GM18505 (cell line): ENCODE measurements around the gene IL1RAP.

Experiments
- ATAC-seq: cut with Tn5 transposase; IDR thresholded peaks from one replicate; pipeline ENCODE4 v1.9.1; 2021; ENCODE audit not compliant: unreplicated experiment
- POLR2A ChIP-seq: IDR thresholded peaks from 4 replicates; pipeline ENCODE4 v1.6.1; 2011; ENCODE audit warnings: borderline replicate concordance; ENCODE audit not compliant: insufficient read depth, insufficient read length; ENCODE audit errors: extremely low read depth

IL1RAP gene

DNA sequence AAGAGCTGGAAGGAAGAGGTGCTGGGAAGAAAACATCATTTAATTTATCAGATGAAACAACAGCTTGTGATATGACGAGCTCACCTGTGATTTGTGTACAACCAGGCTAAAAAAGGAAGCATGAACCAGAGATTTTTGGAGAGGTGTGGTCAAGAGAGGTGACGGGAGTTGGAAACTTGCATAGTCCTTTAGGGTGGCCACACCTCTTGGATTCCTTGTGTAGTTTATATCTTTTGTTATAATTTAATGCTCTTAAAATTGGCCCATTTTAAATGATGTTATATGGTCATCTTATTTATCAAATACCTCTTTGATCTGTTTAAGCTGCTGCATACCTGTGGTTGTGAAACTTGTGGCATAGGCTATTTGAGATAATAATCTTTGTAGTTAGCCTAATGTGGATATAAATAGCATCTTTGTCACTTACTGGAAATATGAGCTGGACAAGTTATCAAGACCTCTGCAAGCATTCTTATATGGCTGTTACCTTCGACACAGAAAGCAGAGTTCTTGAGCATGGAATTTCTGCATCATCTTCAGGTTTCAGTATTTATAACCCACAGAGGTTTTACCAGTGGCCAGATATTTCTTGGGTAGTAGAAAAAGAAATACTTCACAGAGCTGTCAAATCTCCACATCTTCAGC is 49.1 kb downstream of the IL1RAP start:
- no peak for TF ChIP-seq POLR2A
- no peak for ATAC-seq

DNA sequence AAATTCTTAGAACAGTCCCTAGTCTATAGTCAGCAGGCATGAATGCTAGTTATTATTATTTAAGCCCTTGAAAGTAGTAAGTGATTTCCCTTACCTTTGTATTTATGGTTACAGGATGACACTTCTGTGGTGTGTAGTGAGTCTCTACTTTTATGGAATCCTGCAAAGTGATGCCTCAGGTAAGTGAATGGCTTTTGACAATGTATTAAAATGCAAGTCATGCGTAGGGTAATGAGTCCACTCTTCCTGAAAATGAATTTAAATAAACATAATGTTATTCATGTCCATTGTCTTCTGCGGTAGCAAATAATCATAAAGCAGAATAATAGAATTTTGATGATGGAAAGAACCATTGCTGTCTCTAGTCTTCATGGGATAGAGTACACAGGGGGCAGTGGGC is 50.3 kb downstream of the IL1RAP start:
- ATAC-seq = no peak
- no peak for TF ChIP-seq POLR2A

DNA sequence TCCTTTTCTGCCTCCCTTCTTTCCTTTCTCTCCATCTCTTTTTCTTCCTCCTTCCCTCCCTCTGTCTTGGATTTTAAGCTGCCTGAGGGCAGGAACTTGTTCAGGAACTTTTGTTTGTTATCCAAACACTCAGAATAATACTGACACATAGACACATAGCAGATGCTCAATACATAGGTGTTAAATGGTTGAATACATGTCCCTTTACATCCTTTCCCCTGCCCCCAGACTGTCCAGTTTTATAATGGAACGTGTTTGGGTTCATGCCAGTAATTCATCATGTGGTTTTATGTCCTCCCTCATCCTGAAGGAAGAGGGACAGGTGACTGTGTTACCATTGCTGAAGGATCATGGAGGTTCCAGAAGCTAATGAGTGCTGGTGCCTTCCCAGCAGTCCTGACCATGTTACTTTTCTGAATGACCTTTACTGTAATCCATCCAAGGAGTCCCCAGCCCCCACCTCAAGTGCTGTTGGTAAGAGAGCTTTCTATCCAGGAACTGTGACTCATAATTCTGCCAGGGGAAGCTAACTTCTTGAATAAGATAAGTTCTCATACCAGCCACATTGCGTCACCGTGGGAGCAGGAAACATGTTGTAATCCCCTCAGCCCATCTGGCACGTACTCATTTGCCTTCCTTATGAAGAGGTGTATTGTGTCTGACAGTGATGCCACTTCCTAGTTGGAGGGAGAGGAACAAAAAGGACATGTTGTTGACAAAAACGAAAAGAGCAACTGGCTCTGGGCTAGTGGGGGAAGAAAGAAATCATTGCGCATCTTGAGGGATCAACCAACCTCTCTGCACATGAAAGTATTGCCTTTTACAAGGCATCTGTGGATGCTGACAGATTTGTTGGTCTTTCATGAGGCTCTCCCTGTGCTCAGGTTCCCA is 52.4 kb downstream of the IL1RAP start:
- TF ChIP-seq POLR2A = no peak
- no peak for ATAC-seq

GRCh38 chr3:190568036-190568435 is 54.2 kb downstream of the IL1RAP start:
- no peak for ATAC-seq
- no peak for TF ChIP-seq POLR2A

DNA sequence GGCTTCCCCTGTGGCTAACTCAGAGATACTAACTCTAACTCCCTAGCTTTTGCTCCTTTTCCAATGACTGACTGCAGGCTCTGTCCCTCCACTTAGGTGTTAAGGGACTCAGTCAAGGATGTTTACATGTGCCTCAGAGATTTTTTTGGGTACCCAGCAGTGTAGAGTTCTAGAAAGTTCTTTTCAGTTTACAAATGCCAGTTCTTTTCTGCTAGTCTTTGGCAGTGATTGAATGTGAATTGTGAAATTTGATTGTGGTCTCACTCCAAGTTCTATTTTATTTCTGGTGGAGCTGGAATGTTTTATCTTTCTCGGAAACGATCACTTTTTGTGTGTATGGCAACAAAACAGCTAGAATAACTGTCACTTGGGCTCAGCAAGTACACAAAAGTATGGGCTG is 60.6 kb downstream of the IL1RAP start:
- ATAC-seq = no peak
- no peak for TF ChIP-seq POLR2A

DNA sequence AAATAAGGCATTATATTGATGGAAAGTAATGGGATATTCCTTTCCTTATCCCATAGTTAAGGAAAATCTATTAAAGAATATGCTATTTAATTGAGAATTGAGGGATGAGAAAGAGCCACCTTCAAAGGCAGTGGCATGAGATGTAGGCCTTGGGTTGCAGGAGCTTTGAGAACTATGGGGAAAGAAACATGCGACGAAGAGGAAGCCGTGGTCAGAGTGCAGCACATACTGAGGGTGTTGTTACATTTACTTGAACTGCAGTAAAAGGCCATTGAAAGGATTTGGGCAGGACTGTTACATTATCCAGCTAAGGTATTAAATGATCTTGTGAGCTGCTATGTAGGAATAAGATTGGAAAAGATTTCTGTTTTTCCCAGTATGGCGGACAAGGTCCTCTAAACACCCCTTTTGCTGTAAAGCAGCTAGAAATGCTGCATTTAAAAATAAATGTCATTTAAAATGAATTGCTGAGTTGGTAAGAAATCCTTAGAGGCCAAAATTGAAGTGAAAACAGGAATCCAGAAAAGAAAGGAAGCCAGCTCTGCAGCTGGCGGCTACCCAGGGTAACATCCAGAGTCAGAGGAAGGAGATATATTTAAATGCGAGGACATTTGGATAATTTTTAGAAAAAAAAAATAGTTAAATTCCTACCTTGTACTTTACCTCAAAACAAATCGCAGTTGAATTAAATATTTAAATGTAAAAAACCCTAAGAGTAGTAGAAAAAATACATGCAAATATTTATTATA is 61.7 kb downstream of the IL1RAP start:
- no peak for TF ChIP-seq POLR2A
- ATAC-seq = no peak

DNA sequence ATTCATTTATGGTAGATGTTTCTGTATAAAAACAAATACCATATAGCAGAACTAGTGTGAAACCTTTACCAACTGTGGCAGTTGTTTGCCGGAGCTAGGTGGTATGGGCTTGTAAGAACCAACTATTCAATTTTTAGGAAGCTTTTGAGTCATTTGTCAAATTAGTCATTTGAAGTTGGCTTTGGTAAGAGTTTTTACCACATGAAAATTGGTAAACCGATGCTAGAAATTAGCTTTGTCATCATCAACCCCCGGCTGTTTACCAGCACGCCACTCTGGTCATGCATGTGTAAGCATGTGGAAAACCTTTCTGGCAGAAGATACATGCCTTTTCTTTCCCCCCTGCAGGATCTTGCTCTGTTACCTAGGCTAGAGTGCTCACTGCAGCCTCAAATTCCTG is 63.3 kb downstream of the IL1RAP start:
- ATAC-seq = no peak
- no peak for TF ChIP-seq POLR2A

GRCh38 chr3:190579514-190580137 is 65.7 kb downstream of the IL1RAP start:
- no peak for TF ChIP-seq POLR2A
- ATAC-seq = no peak

DNA sequence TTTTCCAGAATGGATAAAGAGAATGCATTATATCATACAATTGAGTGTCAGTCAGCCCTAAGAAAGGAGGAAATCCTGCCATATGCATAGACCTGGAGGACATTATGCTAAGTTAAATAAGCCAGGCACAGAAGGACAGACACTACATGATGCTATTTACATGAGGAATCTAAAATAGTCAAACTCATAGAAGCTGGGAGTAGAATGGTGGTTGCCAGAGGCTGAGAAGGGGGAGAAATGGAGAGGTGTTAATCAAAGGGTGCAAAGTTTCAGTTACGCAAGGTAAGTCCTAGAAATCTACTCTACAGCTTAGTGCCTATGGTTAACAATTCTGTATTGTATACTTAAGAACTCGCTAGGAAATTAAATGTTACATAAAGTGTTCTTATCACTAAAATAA is 66.5 kb downstream of the IL1RAP start:
- no peak for ATAC-seq
- TF ChIP-seq POLR2A = no peak

DNA sequence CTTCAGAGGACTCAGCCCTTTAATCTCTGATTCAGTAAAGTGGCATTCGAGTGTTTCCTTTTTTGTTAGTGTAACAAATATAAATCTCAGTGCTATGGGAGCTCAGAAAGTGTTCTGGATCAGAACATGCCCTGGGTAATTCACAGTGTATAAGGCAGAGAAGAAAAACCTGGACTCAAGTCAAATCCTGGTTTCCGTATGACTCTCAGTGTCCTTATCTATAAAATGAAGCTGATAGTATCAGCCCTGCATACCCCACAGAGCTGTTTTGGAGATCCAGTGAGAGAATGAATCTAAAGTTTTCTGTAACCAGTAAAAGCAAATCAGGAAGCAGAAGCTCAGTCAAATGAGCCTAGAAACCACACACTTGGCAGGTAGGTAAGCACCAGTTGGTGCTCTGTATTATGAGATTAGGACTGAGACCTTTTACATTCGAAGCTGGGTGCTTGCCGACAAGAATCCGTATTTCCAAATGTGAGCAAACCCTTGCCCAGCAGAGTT is 67.2 kb downstream of the IL1RAP start:
- TF ChIP-seq POLR2A = no peak
- ATAC-seq = no peak

- no peak for ATAC-seq
- TF ChIP-seq POLR2A = no peak
Measured at GRCh38 chr3:190582667-190583066, 68.8 kb downstream of the IL1RAP start.

DNA sequence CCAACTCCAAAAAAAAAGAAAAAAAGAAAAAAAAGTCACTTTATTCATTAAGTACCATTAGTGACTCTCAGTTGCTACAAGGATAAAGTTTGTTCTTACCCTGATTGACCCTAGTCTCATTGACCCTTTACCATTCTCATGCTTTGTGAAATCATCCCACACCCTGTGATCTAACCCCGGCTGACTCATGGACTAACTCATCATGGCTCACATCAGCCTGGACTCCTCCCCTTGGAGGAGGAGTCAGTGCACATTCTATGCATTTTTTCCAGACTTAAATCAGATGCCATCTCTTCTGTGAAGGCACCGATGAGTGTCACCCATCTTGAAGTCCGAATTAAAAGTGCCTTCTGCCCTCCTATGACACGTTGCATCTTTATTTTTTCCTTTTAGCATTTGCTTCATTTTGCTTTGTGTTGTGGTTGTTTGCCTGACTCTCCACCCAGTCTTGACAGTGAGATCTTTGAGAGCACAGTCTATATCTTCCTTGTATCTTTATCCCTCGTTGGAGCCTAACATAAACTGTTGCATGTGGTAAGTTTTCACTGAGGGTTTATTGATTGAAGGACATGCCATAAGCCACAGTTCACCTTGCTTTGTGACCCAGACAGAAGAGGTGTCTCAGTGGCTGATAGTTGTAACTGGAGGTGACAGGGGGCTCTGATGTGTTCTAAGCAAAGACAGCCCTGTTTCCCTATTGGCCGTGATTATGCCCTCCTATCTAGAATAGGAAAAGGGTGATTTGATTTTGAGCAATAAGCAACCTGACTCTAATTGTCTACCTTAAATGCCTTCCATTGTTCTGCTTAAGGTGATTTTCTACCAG is 72.1 kb downstream of the IL1RAP start:
- ATAC-seq = no peak
- no peak for TF ChIP-seq POLR2A

GRCh38 chr3:190586631-190587011 is 72.7 kb downstream of the IL1RAP start:
- no peak for TF ChIP-seq POLR2A
- ATAC-seq = peak; percentile 73

- ATAC-seq = no peak
- TF ChIP-seq POLR2A = no peak
Measured at GRCh38 chr3:190588570-190588969, 74.7 kb downstream of the IL1RAP start.
